ENCODE results near the gene ANKS1A.
"Not testable (repeated sequence)": the region's sequence is repeated elsewhere in the genome, so short reads cannot be mapped to it uniquely, and the experiment has no call there.

The ANKS1A gene

DNA sequence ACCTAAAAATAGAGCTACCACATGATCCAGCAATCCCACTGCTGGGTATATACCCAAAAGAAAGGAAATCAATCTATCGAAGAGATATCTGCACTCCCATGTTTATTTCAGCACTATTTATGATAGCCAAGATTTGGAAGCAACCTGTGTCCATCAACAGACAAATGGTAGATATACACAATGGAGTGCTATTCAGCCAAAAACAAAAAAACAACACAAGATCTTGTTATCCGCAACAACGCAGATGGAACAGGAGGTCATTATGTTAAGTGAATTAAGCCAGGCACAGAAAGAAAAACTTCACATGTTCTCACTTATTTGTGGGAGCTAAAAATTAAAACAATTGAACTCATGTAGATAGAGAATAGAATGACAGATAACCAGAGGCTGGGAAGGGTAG lies 249.1 kb downstream of the ANKS1A start:
- not testable (repeated sequence) for DNase-seq

DNA sequence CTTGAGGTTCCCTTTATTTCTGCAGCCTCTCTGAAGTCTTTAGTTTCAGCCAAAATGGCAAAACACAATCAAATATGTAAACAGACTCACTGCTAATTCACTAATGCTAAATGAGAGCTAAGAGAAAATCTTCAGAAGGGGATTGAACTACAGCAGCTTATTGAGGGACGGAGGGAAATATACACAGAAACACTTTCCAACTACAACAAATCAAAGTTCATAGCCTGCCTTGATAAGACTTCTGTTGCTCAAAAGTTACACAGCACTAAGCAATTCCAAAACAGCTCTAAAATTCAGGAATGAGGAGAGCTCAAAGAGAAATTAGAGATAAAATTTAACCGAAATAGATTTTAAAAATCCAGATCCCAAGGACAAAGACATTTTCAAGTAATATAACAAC lies 250.4 kb downstream of the ANKS1A start:
- DNase-seq, result no peak

DNA sequence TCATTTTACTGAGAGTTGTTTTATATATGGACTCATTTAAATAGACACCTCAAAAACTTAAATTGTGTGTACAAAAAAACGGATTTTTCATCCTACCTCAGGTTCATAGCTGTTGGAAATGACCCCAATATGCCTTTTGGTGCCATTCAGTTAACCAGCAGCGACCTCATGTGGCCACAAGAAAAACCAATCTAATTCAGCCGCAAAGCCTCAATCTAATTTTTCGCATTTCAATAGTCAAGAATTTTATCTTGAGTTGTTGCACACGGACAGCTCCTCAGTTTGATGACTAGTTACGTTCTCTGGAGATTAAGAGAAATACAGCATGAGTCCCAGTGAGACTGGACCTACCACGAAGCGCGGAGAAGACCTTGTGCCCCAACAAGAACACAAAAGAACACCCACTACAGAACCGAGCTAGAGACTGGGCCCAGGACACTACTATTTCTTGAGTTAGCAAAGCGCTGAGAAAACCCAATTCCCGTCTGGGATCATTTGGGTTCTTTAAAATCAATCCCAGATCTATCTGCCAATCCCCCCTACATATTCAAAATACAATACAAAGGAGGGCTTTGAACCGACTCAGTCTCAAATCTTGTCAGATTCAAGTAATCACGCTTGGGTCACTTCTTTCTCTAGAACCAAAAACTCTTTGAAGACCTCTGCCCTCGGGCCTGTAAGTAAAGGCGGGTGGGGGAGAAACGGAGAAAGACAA lies 251.0 kb downstream of the ANKS1A start:
- DNase-seq, result peak; percentile 51 to 64

DNA sequence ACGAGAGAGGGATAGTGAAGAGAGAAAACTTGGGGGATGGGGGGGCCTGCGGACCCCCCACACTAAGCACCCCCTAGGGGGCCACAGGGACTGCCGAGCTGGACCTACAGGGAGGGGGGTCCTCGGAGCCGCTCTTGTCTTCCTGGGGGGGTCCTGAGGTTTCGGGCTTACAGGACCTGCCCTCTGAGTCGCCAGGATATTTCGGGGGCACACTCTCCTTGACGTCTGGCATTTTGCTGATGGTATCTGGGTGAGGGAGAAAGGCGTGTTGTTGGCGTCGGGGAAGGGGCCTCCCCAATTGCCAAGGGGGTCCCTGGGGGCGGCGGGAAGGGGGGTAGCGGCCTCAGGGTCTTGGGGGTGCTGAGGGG lies 251.6 kb downstream of the ANKS1A start:
- no peak for DNase-seq

All from CD4-positive, alpha-beta T cell treated with Interleukin-4 for 1 hour (primary cell).